Stimulated activated CD8-positive, alpha-beta memory T cell treated with anti-CD3 and anti-CD28 coated beads, Interleukin-15, amount 100 ng/mL, for 4 hours (primary cell): ENCODE measurements around the gene ABCA13.

Experiments
- DNase-seq, 2 donors: peaks; one replicate each; pipeline ENCODE4 v3.0.0-alpha.2; 2020; ENCODE audit warnings: low read depth in 2 of 2

The ABCA13 gene

GRCh38 chr7:48245751-48246472, 74.7 kb downstream of the ABCA13 start:
- DNase-seq: no peak

GRCh38 chr7:48249166-48249565, 77.9 kb downstream of the ABCA13 start:
- no peak for DNase-seq

GRCh38 chr7:48250441-48250951, 79.2 kb downstream of the ABCA13 start:
- DNase-seq: no peak

- no peak for DNase-seq
Measured at GRCh38 chr7:48251766-48252165, 80.5 kb downstream of the ABCA13 start.

GRCh38 chr7:48252995-48253394, 81.7 kb downstream of the ABCA13 start:
- DNase-seq: no peak

GRCh38 chr7:48255046-48255445, 83.8 kb downstream of the ABCA13 start:
- DNase-seq: no peak

GRCh38 chr7:48259463-48260280, 88.4 kb downstream of the ABCA13 start:
- no peak for DNase-seq

GRCh38 chr7:48261696-48262095, 90.4 kb downstream of the ABCA13 start:
- no peak for DNase-seq

- no peak for DNase-seq
Measured at GRCh38 chr7:48262606-48263310, 91.5 kb downstream of the ABCA13 start.

GRCh38 chr7:48263311-48263650, 92.0 kb downstream of the ABCA13 start:
- DNase-seq: no peak

GRCh38 chr7:48269066-48269465, 97.8 kb downstream of the ABCA13 start:
- DNase-seq: no peak

GRCh38 chr7:48274662-48275061, 103.4 kb downstream of the ABCA13 start:
- DNase-seq: no peak

- DNase-seq: no peak
Measured at GRCh38 chr7:48279420-48279819, 108.2 kb downstream of the ABCA13 start.

GRCh38 chr7:48280100-48280499, 108.8 kb downstream of the ABCA13 start:
- no peak for DNase-seq

GRCh38 chr7:48285373-48285772, 114.1 kb downstream of the ABCA13 start:
- no peak for DNase-seq

- no peak for DNase-seq
Measured at GRCh38 chr7:48286836-48287235, 115.6 kb downstream of the ABCA13 start.

GRCh38 chr7:48289656-48290055, 118.4 kb downstream of the ABCA13 start:
- DNase-seq: no peak

- DNase-seq: no peak
Measured at GRCh38 chr7:48292949-48293348, 121.7 kb downstream of the ABCA13 start.

- DNase-seq: no peak
Measured at GRCh38 chr7:48295296-48295971, 124.2 kb downstream of the ABCA13 start.

GRCh38 chr7:48296966-48297365, 125.7 kb downstream of the ABCA13 start:
- DNase-seq: no peak

- DNase-seq: no peak
Measured at GRCh38 chr7:48298779-48299178, 127.5 kb downstream of the ABCA13 start.
